VCaP (cell line): Measurements from ENCODE around the gene FBXW7.

Source experiments
- H3K27ac ChIP-seq: fragments of 450-650 bp; 2 replicates; pipeline ENCODE4 v1.5.1; 2017
- CTCF ChIP-seq: fragments of 450-650 bp; conservative IDR thresholded peaks from 2 replicates; pipeline ENCODE4 v1.5.1; 2017; ENCODE audit warnings: mild to moderate bottlenecking, moderate library complexity

FBXW7 gene

GRCh38 chr4:152419809-152420208, 116.1 kb downstream of the FBXW7 start:
- H3K27ac ChIP-seq = no peak overlapping the region
- no peak for TF ChIP-seq CTCF

- H3K27ac ChIP-seq = no peak overlapping the region
- no peak for TF ChIP-seq CTCF
These were observed 118.2 kb downstream of the FBXW7 start for GRCh38 chr4:152417673-152418072.

- TF ChIP-seq CTCF = no peak
These were observed 119.9 kb downstream of the FBXW7 start for GRCh38 chr4:152415980-152416379.

GRCh38 chr4:152408514-152409327, 127.2 kb downstream of the FBXW7 start:
- H3K27ac ChIP-seq = peak overlapping the region; percentile 59
- TF ChIP-seq CTCF = peak; percentile 69

More at GRCh38 chr4:152415980-152416379, 119.9 kb downstream of the FBXW7 start:
- H3K27ac ChIP-seq = no peak overlapping the region

GRCh38 chr4:152401424-152401823, 134.5 kb downstream of the FBXW7 start:
- TF ChIP-seq CTCF = no peak
- no peak overlapping the region for H3K27ac ChIP-seq

- no peak for TF ChIP-seq CTCF
- H3K27ac ChIP-seq = no peak overlapping the region
These were observed 136.6 kb downstream of the FBXW7 start for GRCh38 chr4:152399246-152399645.

- TF ChIP-seq CTCF = peak; percentile 71
- H3K27ac ChIP-seq = no peak overlapping the region
These were observed 137.8 kb downstream of the FBXW7 start for GRCh38 chr4:152398060-152398459.
